Caco-2 (cell line): Measurements from ENCODE around the gene PDE1C. TPM values are rescaled to one million over a fixed set of nuclear protein-coding genes. Genes with fewer than 3 reads are reported as not detected.

Experiments
- BruUV-seq: library from RNA; stranded (reverse); fragments of 400-500 nt; replicated peaks from 2 replicates; lab custom pipeline; 2021; lab: Mats Ljungman, UMichigan
- CTCF ChIA-PET: fragments of 300-600 bp; sonication (Branson Sonifier 250); formaldehyde crosslinking; loops from one replicate; lab custom pipeline; 2022; ENCODE audit warnings: antibody characterized with exemption; lab: Charles Lee
- POLR2A ChIA-PET: fragments of 300-600 bp; sonication (Branson Sonifier 250); formaldehyde crosslinking; loops from one replicate; lab custom pipeline; 2022; ENCODE audit warnings: antibody characterized with exemption; lab: Charles Lee
- DNase-seq, 2 experiments: peaks; one replicate each; pipeline versions ENCODE4 v3.0.0 to v3.0.0-alpha.2; 2020 to 2022
- H3K27me3 ChIP-seq: replicated peaks from 2 replicates; pipeline ENCODE4 v1.6.0; 2011; ENCODE audit warnings: low read length; ENCODE audit not compliant: control insufficient read depth, insufficient read depth
- H3K36me3 ChIP-seq: 2 replicates; pipeline ENCODE4 v1.5.1; 2011; ENCODE audit warnings: low read length; ENCODE audit not compliant: control insufficient read depth, insufficient read depth
- H3K4me1 ChIP-seq: fragments of 250-450 bp; sonication (Bioruptor Pico); 2 replicates; pipeline ENCODE4 v1.5.1; 2020; ENCODE audit warnings: mild to moderate bottlenecking
- H3K4me3 ChIP-seq: 2 replicates; pipeline ENCODE4 v1.5.1; 2011; ENCODE audit warnings: low read depth, mild to moderate bottlenecking, control low read depth, low read length
- H3K9me3 ChIP-seq: fragments of 250-450 bp; sonication (Bioruptor Pico); 2 replicates; pipeline ENCODE4 v1.5.1; 2020; ENCODE audit warnings: mild to moderate bottlenecking, moderate library complexity
- H3K27ac Mint-ChIP-seq: one replicate; pipeline ENCODE4 v1.8.0; 2022; ENCODE audit warnings: mixed read lengths; ENCODE audit not compliant: unreplicated experiment
- H3K27me3 Mint-ChIP-seq: one replicate; pipeline ENCODE4 v1.8.0; 2022; ENCODE audit warnings: mixed read lengths; ENCODE audit not compliant: insufficient read depth, unreplicated experiment
- H3K36me3 Mint-ChIP-seq: one replicate; pipeline ENCODE4 v1.8.0; 2022; ENCODE audit warnings: mild to moderate bottlenecking, mixed read lengths; ENCODE audit not compliant: insufficient read depth, unreplicated experiment
- H3K4me1 Mint-ChIP-seq: one replicate; pipeline ENCODE4 v1.8.0; 2022; ENCODE audit warnings: low read depth, mixed read lengths; ENCODE audit not compliant: unreplicated experiment
- H3K4me3 Mint-ChIP-seq: one replicate; pipeline ENCODE4 v1.8.0; 2022; ENCODE audit warnings: mild to moderate bottlenecking, moderate library complexity, mixed read lengths; ENCODE audit not compliant: unreplicated experiment
- H3K9me3 Mint-ChIP-seq: one replicate; pipeline ENCODE4 v1.8.0; 2022; ENCODE audit warnings: mixed read lengths; ENCODE audit not compliant: unreplicated experiment
- intact Hi-C: fragments of 100-400 bp; cut with micrococcal nuclease; formaldehyde crosslinking; loops from one replicate; pipeline ENCODE4 v1.10.0; 2022; ENCODE audit not compliant: unreplicated experiment
- total RNA-seq: library from RNA; stranded (reverse); gene quantifications from 2 replicates; pipeline ENCODE4 v1.2.3, GENCODE V29; 2022
- TF ChIP-seq, protein P1 (sequence below), 2 experiments: fragments of 200-600 bp in 1 of 2; IDR thresholded peaks; 1 replicate in 1 of 2; 2 replicates in 1 of 2; pipeline versions ENCODE4 v1.5.1 to v1.8.0; 2011 to 2022; ENCODE audit warnings: antibody characterized with exemption in 1 of 2, control low read depth in 1 of 2, inconsistent platforms in 1 of 2, low read depth in 1 of 2, low read length in 1 of 2, mild to moderate bottlenecking in 1 of 2, moderate library complexity in 1 of 2; ENCODE audit not compliant: insufficient read depth in 1 of 2, severe bottlenecking in 1 of 2, unreplicated experiment in 1 of 2

PDE1C gene
- total RNA-seq, 1 experiment from 2014 or later, result not detected

GRCh38 chr7:31986878-31987518 lies 83.2 kb downstream of the PDE1C start:
- TF ChIP-seq, protein P1, sequence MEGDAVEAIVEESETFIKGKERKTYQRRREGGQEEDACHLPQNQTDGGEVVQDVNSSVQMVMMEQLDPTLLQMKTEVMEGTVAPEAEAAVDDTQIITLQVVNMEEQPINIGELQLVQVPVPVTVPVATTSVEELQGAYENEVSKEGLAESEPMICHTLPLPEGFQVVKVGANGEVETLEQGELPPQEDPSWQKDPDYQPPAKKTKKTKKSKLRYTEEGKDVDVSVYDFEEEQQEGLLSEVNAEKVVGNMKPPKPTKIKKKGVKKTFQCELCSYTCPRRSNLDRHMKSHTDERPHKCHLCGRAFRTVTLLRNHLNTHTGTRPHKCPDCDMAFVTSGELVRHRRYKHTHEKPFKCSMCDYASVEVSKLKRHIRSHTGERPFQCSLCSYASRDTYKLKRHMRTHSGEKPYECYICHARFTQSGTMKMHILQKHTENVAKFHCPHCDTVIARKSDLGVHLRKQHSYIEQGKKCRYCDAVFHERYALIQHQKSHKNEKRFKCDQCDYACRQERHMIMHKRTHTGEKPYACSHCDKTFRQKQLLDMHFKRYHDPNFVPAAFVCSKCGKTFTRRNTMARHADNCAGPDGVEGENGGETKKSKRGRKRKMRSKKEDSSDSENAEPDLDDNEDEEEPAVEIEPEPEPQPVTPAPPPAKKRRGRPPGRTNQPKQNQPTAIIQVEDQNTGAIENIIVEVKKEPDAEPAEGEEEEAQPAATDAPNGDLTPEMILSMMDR (IDR thresholded peaks at IDR 0.05; ENCODE audit: insufficient read depth in 1 of 2, low read depth in 1 of 2, low read length in 1 of 2, severe bottlenecking in 1 of 2, unreplicated experiment in 1 of 2), result no peak
- H3K27me3 Mint-ChIP-seq, result no peaks in the 10 kb centered on the region
- no peak overlapping the region for H3K4me3 Mint-ChIP-seq
- peaks cover 20% of the 10 kb centered on the region for H3K9me3 Mint-ChIP-seq
- intact Hi-C loops, result no loop called here
- Histone ChIP-seq H3K36me3 (no peaks in the 10 kb centered on the region), H3K4me3 (no peak overlapping the region), H3K4me1 (no peaks in the 10 kb centered on the region), H3K9me3 (no peaks in the 10 kb centered on the region), H3K27me3 (no peaks in the 10 kb centered on the region; the same call in 1 of the 2 replicates)
- H3K27ac Mint-ChIP-seq, result no peak overlapping the region
- no peaks in the 10 kb centered on the region for H3K36me3 Mint-ChIP-seq
- no TSS peak for BruUV-seq
- ChIA-PET POLR2A (no interaction called here), CTCF (no interaction called here)
- no peak for DNase-seq
- no peaks in the 10 kb centered on the region for H3K4me1 Mint-ChIP-seq

DNA sequence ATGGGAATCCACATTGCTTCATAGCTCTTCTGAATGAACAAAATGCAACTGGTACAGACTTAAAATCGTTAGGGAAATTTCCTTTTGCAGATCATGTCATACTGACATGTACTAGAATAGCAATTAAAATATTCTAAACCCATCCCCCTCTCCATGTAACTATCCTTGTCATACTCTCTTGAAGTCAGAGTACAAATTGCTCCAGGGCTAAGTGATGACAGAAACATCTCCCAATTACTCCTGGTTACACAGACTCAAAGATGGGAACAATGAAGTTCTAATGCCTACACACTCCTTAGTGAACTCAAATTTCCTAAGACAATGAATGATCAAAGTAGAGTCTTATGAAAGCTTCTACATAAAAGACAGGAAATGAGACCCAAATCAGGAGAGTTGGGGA lies 87.2 kb downstream of the PDE1C start:
- Histone ChIP-seq H3K36me3 (no peaks in the 10 kb centered on the region), H3K27me3 (no peaks in the 10 kb centered on the region; the same call in 1 of the 2 replicates), H3K4me1 (no peaks in the 10 kb centered on the region), H3K9me3 (no peaks in the 10 kb centered on the region), H3K4me3 (no peak overlapping the region)
- intact Hi-C loops, result no loop called here
- BruUV-seq, result no TSS peak
- CTCF ChIA-PET, result no interaction called here
- Mint-ChIP-seq H3K36me3 (no peaks in the 10 kb centered on the region), H3K27me3 (no peaks in the 10 kb centered on the region), H3K4me3 (no peak overlapping the region), H3K9me3 (peaks cover 20% of the 10 kb centered on the region), H3K4me1 (no peaks in the 10 kb centered on the region), H3K27ac (no peak overlapping the region)
- TF ChIP-seq, protein P1 (IDR thresholded peaks at IDR 0.05; ENCODE audit: insufficient read depth in 1 of 2, low read depth in 1 of 2, low read length in 1 of 2, severe bottlenecking in 1 of 2, unreplicated experiment in 1 of 2), result no peak
- POLR2A ChIA-PET, result no interaction called here
- no peak for DNase-seq

- POLR2A ChIA-PET, result no interaction called here
- peaks cover 1% of the 10 kb centered on the region for H3K27me3 Mint-ChIP-seq
- intact Hi-C loops, result no loop called here
- H3K36me3 Mint-ChIP-seq, result no peaks in the 10 kb centered on the region
- no peak overlapping the region for H3K4me3 ChIP-seq
- no peaks in the 10 kb centered on the region for H3K9me3 ChIP-seq
- DNase-seq, result no peak
- CTCF ChIA-PET, result no interaction called here
- TF ChIP-seq, protein P1 (IDR thresholded peaks at IDR 0.05; ENCODE audit: insufficient read depth in 1 of 2, low read depth in 1 of 2, low read length in 1 of 2, severe bottlenecking in 1 of 2, unreplicated experiment in 1 of 2), result no peak
- H3K4me1 ChIP-seq, result no peaks in the 10 kb centered on the region
- H3K36me3 ChIP-seq, result no peaks in the 10 kb centered on the region
- peaks cover 29% of the 10 kb centered on the region for H3K9me3 Mint-ChIP-seq
- no TSS peak for BruUV-seq
- no peaks in the 10 kb centered on the region; the same call in 1 of the 2 replicates for H3K27me3 ChIP-seq
- no peak overlapping the region for H3K27ac Mint-ChIP-seq
- H3K4me1 Mint-ChIP-seq, result no peaks in the 10 kb centered on the region
- no peak overlapping the region for H3K4me3 Mint-ChIP-seq
Measured at GRCh38 chr7:31981874-31982390, 88.3 kb downstream of the PDE1C start.
